Ureter (tissue), 1 donor: ENCODE results near the gene BRICD5. TPM values are rescaled to one million over a fixed set of nuclear protein-coding genes. Genes with fewer than 3 reads are reported as not detected.
"Not testable (repeated sequence)": the region's sequence is repeated elsewhere in the genome, so short reads cannot be mapped to it uniquely, and the experiment has no call there.

Experiments
- DNase-seq: peaks from one replicate; pipeline ENCODE4 v3.0.0-alpha.2; 2020; ENCODE audit warnings: low spot score
- total RNA-seq: library from RNA; stranded (reverse); gene quantifications from one replicate; pipeline ENCODE4 v1.2.4, GENCODE V29; 2023
- donor health status: DM: yes; HTN: yes; CAD: no.

Gene BRICD5
- 7.4 TPM for total RNA-seq

GRCh38 chr16:2210386-2211365, at the start of gene BRICD5:
BRICD5 (minus strand) TSS chr16:2210863; CDS start chr16:2210833, 30 bp downstream.
- DNase-seq: no peak

- no peak for DNase-seq
These were observed 49.6 kb upstream of the BRICD5 start for GRCh38 chr16:2260250-2260649.

GRCh38 chr16:2258530-2258929, 47.9 kb upstream of the BRICD5 start:
- DNase-seq: not testable (repeated sequence)

GRCh38 chr16:2257726-2258125, 47.1 kb upstream of the BRICD5 start:
- DNase-seq: no peak

DNA sequence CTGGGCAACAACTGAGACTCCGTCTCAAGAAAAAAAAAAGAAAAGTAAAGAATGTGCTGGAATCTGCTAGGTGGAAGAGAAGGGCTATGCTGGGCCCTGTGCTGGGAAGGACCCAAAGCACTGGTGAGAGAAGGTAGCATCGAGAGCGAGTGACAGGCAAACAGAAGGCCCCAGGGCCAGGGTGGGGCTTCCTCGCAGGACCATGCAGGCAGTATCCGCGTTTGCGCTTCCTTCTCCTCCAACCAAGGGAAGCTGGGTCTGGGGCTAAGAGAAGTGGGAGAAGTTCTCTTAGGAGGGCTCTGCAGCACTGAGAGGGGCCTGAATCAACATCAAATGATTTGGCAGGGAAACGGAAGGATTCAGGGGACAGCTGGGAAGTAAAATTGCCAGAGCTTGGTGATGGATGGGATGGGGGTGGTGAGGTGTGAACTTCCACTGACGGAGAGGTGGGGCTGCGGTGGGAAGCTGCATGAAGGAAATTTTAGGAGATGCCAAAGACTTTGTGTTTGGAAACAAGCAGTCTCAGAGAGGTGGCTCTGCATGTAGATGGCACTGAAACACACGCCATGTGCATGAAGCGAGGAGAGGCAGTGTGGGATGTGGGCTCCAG, 46.0 kb upstream of the BRICD5 start:
- DNase-seq: no peak

- DNase-seq: no peak
These were observed 42.6 kb upstream of the BRICD5 start for GRCh38 chr16:2253293-2253692.

- DNase-seq: no peak
These were observed 42.1 kb upstream of the BRICD5 start for GRCh38 chr16:2252806-2253148.

- DNase-seq: peak; percentile 96
These were observed 40.8 kb upstream of the BRICD5 start, which contains the start of gene ECI1 for GRCh38 chr16:2251296-2252111. ECI1 (minus strand) TSS chr16:2251587; CDS start chr16:2251566, 21 bp downstream.

DNA sequence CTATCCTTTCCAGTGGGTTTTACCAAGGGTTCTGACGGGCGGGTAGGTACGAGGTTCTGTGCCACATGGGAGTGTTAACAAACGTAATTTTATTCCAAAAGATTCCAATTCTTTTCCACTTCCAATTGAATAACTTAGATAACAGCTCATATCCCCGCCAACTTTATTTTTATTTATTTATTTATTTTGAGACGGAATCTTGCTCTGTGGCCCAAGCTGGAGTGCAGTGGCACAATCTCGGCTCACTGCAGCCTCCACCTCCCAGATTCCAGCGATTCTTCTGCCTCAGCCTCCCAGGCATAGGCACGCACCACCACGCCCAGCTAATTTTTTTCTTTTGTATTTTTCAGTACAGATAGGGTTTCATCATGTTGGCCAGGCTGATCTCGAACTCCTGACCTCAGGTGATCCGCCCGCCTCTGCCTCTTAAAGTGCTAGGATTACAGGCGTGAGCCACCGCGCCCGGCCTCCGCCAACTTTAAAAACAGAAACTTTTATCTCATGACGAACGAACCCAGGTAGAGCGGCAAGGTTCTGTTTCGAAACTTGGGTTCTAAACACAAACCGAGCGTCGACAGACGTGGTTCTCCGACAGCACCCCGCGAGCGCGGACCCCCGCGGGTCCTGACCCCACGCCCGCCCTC, 40.1 kb upstream of the BRICD5 start:
- no peak for DNase-seq

- no peak for DNase-seq
These were observed 35.7 kb upstream of the BRICD5 start for GRCh38 chr16:2246301-2246885.

- no peak for DNase-seq
These were observed 34.5 kb upstream of the BRICD5 start for GRCh38 chr16:2244926-2245795.

- DNase-seq: no peak
These were observed 33.6 kb upstream of the BRICD5 start for GRCh38 chr16:2244301-2244700.

- DNase-seq: no peak
These were observed 33.1 kb upstream of the BRICD5 start for GRCh38 chr16:2243781-2244180.

GRCh38 chr16:2243031-2243528, 32.4 kb upstream of the BRICD5 start:
- no peak for DNase-seq

DNA sequence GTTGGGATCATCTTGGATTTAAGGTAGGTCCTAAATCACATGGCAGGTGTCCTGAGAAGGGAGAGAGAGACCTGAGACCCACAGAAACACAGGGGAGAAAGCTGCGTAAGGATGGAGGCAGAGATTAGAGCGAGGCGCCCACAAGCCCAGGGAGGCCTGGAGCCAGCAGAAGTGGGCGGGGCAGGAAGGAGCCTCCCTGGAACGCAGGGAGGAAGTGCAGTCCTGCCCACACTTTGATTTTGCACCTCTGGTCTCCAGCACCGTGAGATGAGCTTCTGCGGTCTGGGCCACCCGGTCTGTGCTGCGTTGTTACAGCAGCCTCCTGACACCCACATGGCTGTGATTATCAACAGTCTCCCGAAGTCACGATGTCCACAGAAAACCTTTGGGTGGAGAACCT, 31.9 kb upstream of the BRICD5 start:
- no peak for DNase-seq

DNA sequence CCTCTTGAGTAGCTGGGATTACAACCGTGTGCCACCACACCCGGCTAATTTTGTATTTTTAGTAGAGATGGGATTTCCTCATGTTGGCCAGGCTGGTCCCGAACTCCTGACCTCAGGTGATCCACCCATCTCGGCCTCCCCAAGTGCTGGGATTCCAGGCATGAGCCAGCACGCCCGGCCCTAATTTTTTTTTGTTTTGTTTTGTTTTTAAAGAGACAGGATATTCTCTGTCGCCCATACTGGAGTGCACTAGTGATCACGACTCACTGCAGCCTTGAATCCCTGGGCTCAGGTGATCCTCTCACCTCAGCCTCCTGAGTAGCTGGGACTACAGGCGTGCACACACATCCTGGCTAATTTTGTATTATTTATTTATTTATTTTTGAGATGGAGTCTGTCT, 29.7 kb upstream of the BRICD5 start:
- not testable (repeated sequence) for DNase-seq

- DNase-seq: no peak
These were observed 28.4 kb upstream of the BRICD5 start for GRCh38 chr16:2238838-2239675.

- no peak for DNase-seq
These were observed 27.6 kb upstream of the BRICD5 start for GRCh38 chr16:2238150-2238837.
